ENCODE measurements around the gene PINLYP.

Gene PINLYP

GRCh38 chr19:43551399-43552197, 24.0 kb upstream of the PINLYP start:
- DNase-seq (ENCODE audit: low read depth in 2 of 2): no peak
- TF ChIP-seq, protein P1, sequence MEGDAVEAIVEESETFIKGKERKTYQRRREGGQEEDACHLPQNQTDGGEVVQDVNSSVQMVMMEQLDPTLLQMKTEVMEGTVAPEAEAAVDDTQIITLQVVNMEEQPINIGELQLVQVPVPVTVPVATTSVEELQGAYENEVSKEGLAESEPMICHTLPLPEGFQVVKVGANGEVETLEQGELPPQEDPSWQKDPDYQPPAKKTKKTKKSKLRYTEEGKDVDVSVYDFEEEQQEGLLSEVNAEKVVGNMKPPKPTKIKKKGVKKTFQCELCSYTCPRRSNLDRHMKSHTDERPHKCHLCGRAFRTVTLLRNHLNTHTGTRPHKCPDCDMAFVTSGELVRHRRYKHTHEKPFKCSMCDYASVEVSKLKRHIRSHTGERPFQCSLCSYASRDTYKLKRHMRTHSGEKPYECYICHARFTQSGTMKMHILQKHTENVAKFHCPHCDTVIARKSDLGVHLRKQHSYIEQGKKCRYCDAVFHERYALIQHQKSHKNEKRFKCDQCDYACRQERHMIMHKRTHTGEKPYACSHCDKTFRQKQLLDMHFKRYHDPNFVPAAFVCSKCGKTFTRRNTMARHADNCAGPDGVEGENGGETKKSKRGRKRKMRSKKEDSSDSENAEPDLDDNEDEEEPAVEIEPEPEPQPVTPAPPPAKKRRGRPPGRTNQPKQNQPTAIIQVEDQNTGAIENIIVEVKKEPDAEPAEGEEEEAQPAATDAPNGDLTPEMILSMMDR (IDR thresholded peaks at IDR 0.05; ENCODE audit: low read depth, low read length): no peak
- H3K4me3 ChIP-seq (replicated peaks in 1 of 2; ENCODE audit: low read depth in 2 of 2, low read length in 2 of 2): no peak overlapping the region

GRCh38 chr19:43552198-43552450, 23.5 kb upstream of the PINLYP start:
- TF ChIP-seq, protein P1 (IDR thresholded peaks at IDR 0.05; ENCODE audit: low read depth, low read length): no peak
- no peak for DNase-seq (ENCODE audit: low read depth in 2 of 2)
- H3K4me3 ChIP-seq (replicated peaks in 1 of 2; ENCODE audit: low read depth in 2 of 2, low read length in 2 of 2): no peak overlapping the region

DNA sequence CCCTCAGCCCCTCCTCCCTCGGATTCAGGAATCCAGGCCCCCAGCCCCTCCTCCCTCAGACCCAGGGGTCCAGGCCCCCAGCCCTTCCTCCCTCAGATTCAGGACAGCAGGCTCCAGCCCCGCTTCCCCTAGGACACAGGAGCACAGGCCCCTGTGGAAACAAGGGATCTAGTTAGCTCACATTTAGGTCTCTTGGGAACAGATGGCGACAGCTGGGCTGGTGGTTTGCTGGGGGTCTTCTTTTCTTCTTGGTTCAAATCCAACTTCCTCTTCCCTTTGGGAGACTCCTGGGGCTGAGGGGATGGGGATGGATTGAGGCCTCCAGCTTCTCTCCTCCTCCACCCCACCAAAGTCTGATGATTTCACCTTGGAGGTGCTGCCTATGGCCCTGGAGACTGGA, 23.0 kb upstream of the PINLYP start:
- H3K4me3 ChIP-seq (replicated peaks in 1 of 2; ENCODE audit: low read depth in 2 of 2, low read length in 2 of 2): no peak overlapping the region
- DNase-seq (ENCODE audit: low read depth in 2 of 2): no peak
- TF ChIP-seq, protein P1 (IDR thresholded peaks at IDR 0.05; ENCODE audit: low read depth, low read length): no peak

GRCh38 chr19:43553656-43554055, 21.9 kb upstream of the PINLYP start:
- no peak for DNase-seq (ENCODE audit: low read depth in 2 of 2)
- TF ChIP-seq, protein P1 (IDR thresholded peaks at IDR 0.05; ENCODE audit: low read depth, low read length): no peak
- no peak overlapping the region for H3K4me3 ChIP-seq (replicated peaks in 1 of 2; ENCODE audit: low read depth in 2 of 2, low read length in 2 of 2)

DNA sequence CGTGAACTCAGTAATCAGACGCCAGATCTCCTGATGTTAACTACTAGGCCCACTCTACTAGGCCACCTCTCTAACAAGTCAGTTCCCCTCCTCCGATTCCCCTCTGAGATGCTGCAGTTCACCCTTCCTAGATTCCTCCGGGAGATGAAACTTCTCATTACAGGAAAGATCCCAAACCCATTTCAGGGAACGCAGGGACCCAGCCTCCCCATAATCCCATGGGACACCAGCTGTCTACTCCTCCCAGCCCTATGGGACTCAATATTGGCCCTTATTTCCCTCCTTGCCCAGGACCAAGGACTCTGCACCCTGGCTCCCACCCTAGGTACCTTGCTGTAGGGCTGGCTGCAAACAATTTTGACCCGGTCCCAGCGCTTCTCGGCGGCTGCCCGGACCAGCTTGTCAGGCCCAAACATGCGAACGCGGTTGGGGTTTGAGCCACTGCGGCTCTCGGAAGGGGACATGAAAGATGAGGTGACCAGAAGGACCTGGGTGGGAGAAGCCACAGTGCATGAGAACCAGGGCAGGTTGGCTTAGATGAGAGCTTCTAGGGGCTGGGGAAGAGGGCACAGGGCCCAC, 21.2 kb upstream of the PINLYP start:
- no peak for DNase-seq (ENCODE audit: low read depth in 2 of 2)

DNA sequence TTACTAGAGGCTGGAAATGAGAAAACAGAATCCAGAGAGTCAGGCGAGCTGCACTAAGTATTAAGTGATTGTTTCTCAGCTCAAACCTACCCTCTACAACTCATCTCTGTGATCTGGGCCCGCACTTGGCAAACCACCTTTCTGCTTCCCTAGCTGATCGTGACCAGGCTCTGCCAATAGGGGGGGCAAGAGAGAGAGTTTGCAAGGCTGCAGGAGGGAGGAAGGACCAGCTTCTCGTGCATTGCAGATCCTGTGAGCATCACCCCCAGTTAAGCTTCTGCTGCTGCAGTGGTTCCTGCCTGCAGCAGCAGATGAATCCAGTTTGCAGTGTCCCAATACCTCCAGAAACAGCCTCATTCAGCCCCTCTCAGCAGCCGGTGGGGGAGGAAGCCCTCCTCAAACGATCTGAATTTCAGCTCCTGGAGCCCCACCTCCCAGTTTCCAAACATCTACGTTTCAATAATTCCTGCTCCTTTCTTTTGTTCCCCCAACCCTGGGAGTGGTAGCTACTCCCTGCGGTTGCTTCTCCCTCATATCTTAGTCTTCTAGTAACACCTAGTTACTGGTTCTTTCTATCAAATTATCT, 20.3 kb upstream of the PINLYP start:
- H3K4me3 ChIP-seq (replicated peaks in 1 of 2; ENCODE audit: low read depth in 2 of 2, low read length in 2 of 2): no peak overlapping the region
- DNase-seq (ENCODE audit: low read depth in 2 of 2): peak; percentile 79 to 83
- TF ChIP-seq, protein P1 (IDR thresholded peaks at IDR 0.05; ENCODE audit: low read depth, low read length): peak; percentile 96

More for the DNA sequence above, 21.2 kb upstream of the PINLYP start:
- TF ChIP-seq, protein P1 (IDR thresholded peaks at IDR 0.05; ENCODE audit: low read depth, low read length): no peak
- no peak overlapping the region for H3K4me3 ChIP-seq (replicated peaks in 1 of 2; ENCODE audit: low read depth in 2 of 2, low read length in 2 of 2)
